Gastroesophageal sphincter (tissue), 3 donors: ENCODE results near the gene PPP2R5B.

ENCODE experiments used
- CTCF ChIP-seq, 4 experiments: fragments of 200-600 bp in 2 of 4; fragments of 450-650 bp in 2 of 4; sonication (generic) in 1 of 4; IDR thresholded peaks; one replicate each; pipeline ENCODE4 v1.5.1; 2017 to 2019; ENCODE audit warnings: antibody characterized with exemption in 4 of 4, mild to moderate bottlenecking in 2 of 4, moderate library complexity in 2 of 4
- POLR2A ChIP-seq, 2 donors: fragments of 450-650 bp; IDR thresholded peaks; one replicate each; pipeline ENCODE4 v1.6.1; 2017; ENCODE audit warnings: antibody characterized with exemption in 2 of 2, mild to moderate bottlenecking in 2 of 2, moderate library complexity in 1 of 2

GRCh38 chr11:64896448-64897022, 28.0 kb upstream of the PPP2R5B start:
- TF ChIP-seq CTCF (IDR thresholded peaks at IDR 0.05): no peak
- no peak for TF ChIP-seq POLR2A (IDR thresholded peaks at IDR 0.05)
